Keratinocyte (primary cell): Measurements from ENCODE around the gene SCGB1A1.
"Not testable (repeated sequence)": the region's sequence is repeated elsewhere in the genome, so short reads cannot be mapped to it uniquely, and the experiment has no call there.

Experiments
- EZH2 ChIP-seq: IDR thresholded peaks from one replicate; pipeline ENCODE4 v1.6.1; 2012; ENCODE audit warnings: inconsistent platforms, mild to moderate bottlenecking, low read length, moderate library complexity
- TF ChIP-seq, protein P1 (sequence below), 3 experiments: IDR thresholded peaks in 1 of 3; conservative IDR thresholded peaks in 1 of 3; optimal IDR thresholded peaks in 1 of 3; 2 replicates in 2 of 3; 3 replicates in 1 of 3; pipeline versions ENCODE3 to v1.5.1; 2011; ENCODE audit warnings: low read length in 3 of 3, mild to moderate bottlenecking in 3 of 3, moderate library complexity in 2 of 3, control low read depth in 1 of 3, inconsistent platforms in 1 of 3; ENCODE audit not compliant: insufficient read depth in 2 of 3; ENCODE audit errors: extremely low read depth in 1 of 3

DNA sequence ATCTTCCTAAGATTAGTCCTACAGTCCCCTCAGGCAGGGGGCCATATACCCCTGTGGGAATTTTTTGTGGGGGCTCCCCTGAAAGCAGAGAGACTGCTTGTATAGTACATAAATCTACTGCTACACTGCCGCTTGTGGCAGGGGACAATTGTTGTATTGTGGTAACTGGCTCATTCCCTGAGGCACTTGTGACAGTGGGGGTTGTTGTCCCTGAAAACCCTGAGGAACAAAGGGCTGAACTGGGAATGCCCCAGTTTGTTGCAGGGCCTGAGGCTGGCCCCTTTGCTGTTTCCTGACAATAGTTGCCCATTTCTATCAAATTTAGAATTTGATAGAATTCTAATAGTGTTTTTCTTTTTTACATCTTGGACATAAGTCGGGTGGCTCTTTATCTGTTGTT lies 39.2 kb upstream of the SCGB1A1 start:
- TF ChIP-seq, protein P1, sequence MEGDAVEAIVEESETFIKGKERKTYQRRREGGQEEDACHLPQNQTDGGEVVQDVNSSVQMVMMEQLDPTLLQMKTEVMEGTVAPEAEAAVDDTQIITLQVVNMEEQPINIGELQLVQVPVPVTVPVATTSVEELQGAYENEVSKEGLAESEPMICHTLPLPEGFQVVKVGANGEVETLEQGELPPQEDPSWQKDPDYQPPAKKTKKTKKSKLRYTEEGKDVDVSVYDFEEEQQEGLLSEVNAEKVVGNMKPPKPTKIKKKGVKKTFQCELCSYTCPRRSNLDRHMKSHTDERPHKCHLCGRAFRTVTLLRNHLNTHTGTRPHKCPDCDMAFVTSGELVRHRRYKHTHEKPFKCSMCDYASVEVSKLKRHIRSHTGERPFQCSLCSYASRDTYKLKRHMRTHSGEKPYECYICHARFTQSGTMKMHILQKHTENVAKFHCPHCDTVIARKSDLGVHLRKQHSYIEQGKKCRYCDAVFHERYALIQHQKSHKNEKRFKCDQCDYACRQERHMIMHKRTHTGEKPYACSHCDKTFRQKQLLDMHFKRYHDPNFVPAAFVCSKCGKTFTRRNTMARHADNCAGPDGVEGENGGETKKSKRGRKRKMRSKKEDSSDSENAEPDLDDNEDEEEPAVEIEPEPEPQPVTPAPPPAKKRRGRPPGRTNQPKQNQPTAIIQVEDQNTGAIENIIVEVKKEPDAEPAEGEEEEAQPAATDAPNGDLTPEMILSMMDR (optimal IDR thresholded peaks at IDR 0.05 in 1 of 3, IDR thresholded peaks at IDR 0.05 in 1 of 3, conservative IDR thresholded peaks at IDR 0.05 in 1 of 3; ENCODE audit: extremely low read depth in 1 of 3, insufficient read depth in 2 of 3, low read length in 3 of 3): not testable (repeated sequence)
- TF ChIP-seq EZH2: not testable (repeated sequence)
